ENCODE measurements around the gene SCLY.
"Not testable (repeated sequence)": the region's sequence is repeated elsewhere in the genome, so short reads cannot be mapped to it uniquely, and the experiment has no call there.

SCLY gene

DNA sequence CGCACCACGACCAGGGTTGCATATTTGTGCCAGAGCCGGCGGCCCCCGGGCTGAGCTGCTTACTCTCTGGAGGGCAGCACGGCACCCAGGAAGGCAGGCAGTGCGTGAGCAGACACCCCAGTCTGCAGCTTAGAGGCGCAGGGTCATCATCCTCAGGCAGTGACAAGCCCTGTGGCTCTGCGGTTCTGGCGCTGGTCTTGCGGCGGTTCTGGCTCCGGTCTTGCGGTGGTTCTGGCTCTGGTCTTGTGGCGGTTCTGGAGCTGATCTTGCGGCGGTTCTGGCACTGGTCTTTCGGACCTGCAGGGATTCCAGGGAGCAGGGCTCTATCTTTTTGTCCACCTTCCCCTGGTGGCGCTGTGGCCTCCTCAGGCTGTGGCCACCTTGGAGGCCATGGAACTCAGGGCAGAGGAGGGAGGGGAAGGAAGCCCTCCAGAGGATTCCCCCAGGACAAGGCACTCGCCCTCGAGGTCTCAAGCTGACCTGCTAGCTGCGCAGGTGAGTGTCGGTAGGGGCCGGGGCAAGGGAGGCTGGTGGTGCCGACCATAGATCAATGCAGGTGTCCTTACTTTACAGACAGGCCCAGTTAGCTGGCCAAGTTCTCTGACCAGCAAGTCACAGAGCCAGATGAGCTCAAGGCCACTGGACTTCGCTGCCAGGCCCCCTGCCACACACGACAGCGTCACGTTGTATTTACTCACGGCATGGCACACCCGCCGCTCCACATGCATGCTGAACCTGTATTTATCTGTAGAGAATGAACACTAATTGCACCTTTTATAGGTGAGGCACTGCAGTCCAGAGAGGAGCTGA is 54.3 kb downstream of the SCLY start:
- no peak for DNase-seq (ENCODE audit: low read depth)
- H3K4me3 ChIP-seq (ENCODE audit: control insufficient read depth, low read depth, low read length) = no peak overlapping the region
- TF ChIP-seq, protein P1, sequence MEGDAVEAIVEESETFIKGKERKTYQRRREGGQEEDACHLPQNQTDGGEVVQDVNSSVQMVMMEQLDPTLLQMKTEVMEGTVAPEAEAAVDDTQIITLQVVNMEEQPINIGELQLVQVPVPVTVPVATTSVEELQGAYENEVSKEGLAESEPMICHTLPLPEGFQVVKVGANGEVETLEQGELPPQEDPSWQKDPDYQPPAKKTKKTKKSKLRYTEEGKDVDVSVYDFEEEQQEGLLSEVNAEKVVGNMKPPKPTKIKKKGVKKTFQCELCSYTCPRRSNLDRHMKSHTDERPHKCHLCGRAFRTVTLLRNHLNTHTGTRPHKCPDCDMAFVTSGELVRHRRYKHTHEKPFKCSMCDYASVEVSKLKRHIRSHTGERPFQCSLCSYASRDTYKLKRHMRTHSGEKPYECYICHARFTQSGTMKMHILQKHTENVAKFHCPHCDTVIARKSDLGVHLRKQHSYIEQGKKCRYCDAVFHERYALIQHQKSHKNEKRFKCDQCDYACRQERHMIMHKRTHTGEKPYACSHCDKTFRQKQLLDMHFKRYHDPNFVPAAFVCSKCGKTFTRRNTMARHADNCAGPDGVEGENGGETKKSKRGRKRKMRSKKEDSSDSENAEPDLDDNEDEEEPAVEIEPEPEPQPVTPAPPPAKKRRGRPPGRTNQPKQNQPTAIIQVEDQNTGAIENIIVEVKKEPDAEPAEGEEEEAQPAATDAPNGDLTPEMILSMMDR (IDR thresholded peaks at IDR 0.05; ENCODE audit: control insufficient read depth, insufficient read depth, low read depth, low read length, missing control alignments) = no peak

GRCh38 chr2:238115709-238116108 is 54.9 kb downstream of the SCLY start:
- DNase-seq (ENCODE audit: low read depth) = not testable (repeated sequence)

GRCh38 chr2:238116298-238117198 is 55.7 kb downstream of the SCLY start:
- no peak for DNase-seq (ENCODE audit: low read depth)
- no peak overlapping the region for H3K4me3 ChIP-seq (ENCODE audit: control insufficient read depth, low read depth, low read length)

More at GRCh38 chr2:238115709-238116108, 54.9 kb downstream of the SCLY start:
- not testable (repeated sequence) for H3K4me3 ChIP-seq (ENCODE audit: control insufficient read depth, low read depth, low read length)

GRCh38 chr2:238117199-238118154 is 56.7 kb downstream of the SCLY start:
- DNase-seq (ENCODE audit: low read depth) = no peak
- TF ChIP-seq, protein P1 (IDR thresholded peaks at IDR 0.05; ENCODE audit: control insufficient read depth, insufficient read depth, low read depth, low read length, missing control alignments) = no peak
- no peak overlapping the region for H3K4me3 ChIP-seq (ENCODE audit: control insufficient read depth, low read depth, low read length)

More at GRCh38 chr2:238116298-238117198, 55.7 kb downstream of the SCLY start:
- TF ChIP-seq, protein P1 (IDR thresholded peaks at IDR 0.05; ENCODE audit: control insufficient read depth, insufficient read depth, low read depth, low read length, missing control alignments) = no peak

DNA sequence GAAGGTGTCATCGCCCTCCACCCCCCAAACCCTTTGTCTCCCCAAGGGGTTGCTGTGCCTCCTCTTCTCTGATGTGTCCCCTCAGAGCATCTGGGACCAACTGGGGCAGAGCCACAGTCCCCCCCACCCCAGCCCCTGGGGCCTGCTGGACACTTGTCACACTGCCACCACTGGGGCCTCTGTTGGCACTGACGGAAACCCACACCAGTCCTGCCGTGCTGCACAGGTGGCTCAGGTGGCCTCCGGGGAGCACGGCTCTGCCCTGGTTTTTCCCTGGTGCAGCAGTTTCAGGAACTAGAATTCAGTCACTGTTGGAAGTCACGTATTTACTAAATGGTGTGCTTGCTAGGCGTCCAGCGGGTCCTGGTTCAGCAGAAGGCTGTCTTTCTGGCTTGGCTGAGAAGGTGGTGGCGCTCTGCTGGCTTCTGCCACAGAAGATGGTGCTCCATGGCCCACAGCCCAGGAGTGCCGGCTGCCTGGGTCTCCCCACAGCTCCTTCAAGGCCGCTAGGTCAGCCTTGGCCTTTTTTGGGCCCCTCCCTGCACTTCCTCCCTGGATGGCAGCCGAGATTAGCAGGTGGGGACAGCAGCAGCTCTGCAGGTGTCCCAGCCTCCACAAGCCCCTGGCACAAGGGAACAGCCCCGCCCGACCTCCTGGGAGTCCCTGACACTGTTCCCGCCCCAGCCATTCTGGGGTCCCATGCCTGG is 59.1 kb downstream of the SCLY start:
- TF ChIP-seq, protein P1 (IDR thresholded peaks at IDR 0.05; ENCODE audit: control insufficient read depth, insufficient read depth, low read depth, low read length, missing control alignments) = no peak
- no peak for DNase-seq (ENCODE audit: low read depth)
- H3K4me3 ChIP-seq (ENCODE audit: control insufficient read depth, low read depth, low read length) = no peak overlapping the region

DNA sequence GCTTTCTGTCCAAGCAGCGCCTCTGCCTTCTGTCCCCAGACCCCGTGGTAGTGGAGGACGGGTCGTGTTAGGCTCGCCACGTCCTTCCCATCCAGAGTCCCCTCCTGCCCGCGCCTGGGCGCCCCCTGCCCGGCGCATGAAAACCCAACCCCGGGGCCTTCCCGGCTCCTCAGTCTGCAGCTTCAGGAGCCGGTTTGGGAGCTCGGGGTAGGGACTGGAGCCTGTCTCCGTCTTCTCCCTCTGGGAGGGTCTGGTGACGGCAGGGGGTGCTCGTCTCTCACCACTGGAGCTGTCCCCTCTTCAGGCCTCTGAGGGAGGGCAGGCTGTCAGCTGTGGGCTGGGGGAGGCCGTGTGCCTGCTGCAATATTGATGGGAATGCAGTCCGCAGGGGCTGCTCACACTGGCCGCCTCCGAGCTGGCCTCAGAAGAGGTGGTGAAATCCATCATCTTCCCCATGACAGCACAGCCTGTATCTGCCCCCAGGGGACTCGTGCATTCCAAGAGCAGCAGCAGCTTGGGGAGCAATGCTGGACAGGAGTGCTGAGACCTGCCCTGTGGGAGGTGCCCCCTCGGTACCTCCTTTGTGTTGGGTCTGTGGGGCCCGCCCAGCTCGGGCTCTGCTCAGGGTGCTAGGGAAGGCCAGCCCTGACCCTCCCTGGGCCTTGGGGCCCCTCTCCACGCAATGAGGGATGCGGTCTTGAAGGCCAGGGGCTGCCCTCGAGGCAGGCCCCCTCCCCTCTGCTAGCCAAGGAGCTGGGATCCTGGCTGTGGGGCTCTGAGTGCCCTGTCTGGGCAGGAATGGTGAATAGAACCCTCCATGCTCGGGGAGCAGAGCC is 59.9 kb downstream of the SCLY start:
- H3K4me3 ChIP-seq (ENCODE audit: control insufficient read depth, low read depth, low read length) = no peak overlapping the region
- TF ChIP-seq, protein P1 (IDR thresholded peaks at IDR 0.05; ENCODE audit: control insufficient read depth, insufficient read depth, low read depth, low read length, missing control alignments) = no peak
- no peak for DNase-seq (ENCODE audit: low read depth)

Measured in AG09309 (cell line).